ENCODE data around the gene NOG. TPM values are rescaled to one million over a fixed set of nuclear protein-coding genes. Genes with fewer than 3 reads are reported as not detected.

The NOG gene
- total and polyA plus RNA-seq, 2 experiments from 2014 or later, result 18.9 to 66.4 TPM

Other genes with a start within 250 kb of the NOG start
- 0.32 and 0.74 TPM in 2 replicates for gene C17orf67, start 240.2 kb downstream of the NOG start, total RNA-seq
- gene C17orf67, start 240.2 kb downstream of the NOG start, polyA plus RNA-seq, result 1.9 and 2.6 TPM in 2 replicates
- gene DGKE, start 240.5 kb downstream of the NOG start, total RNA-seq, result 6.3 and 6.4 TPM in 2 replicates
- gene DGKE, start 240.5 kb downstream of the NOG start, polyA plus RNA-seq, result 5.0 and 7.3 TPM in 2 replicates